DOHH2 (cell line): ENCODE measurements around the gene RAD51B.

Experiments used
- CTCF ChIP-seq: fragments of 200-600 bp; sonication (generic); IDR thresholded peaks from one replicate; pipeline ENCODE4 v1.5.1; 2014; ENCODE audit warnings: antibody characterized with exemption, mild to moderate bottlenecking, low read depth, low read length; ENCODE audit not compliant: poor library complexity, severe bottlenecking
- EZH2phosphoT487 ChIP-seq: fragments of 200-600 bp; sonication (generic); IDR thresholded peaks from 2 replicates; pipeline ENCODE4 v1.6.1; 2017; ENCODE audit warnings: borderline replicate concordance, mild to moderate bottlenecking, antibody characterized with exemption, low read length, moderate library complexity, mixed read lengths

GRCh38 chr14:68626386-68626785 is 806.8 kb downstream of the RAD51B start:
- no peak for TF ChIP-seq CTCF
- TF ChIP-seq EZH2phosphoT487, result no peak
